Lung (tissue), 12 donors: ENCODE measurements around the gene PCSK6. TPM values are rescaled to one million over a fixed set of nuclear protein-coding genes. Genes with fewer than 3 reads are reported as not detected.
A peak's percentile ranks its signal among the peaks of the same experiment; 100 is the strongest.
"Not testable (repeated sequence)": the region's sequence is repeated elsewhere in the genome, so short reads cannot be mapped to it uniquely, and the experiment has no call there.

ENCODE experiments used
- ATAC-seq: fragments of 200-7000 bp; cut with Tn5 transposase; one replicate; pipeline ENCODE4 v1.9.1; 2020; ENCODE audit warnings: moderate number of reproducible peaks; ENCODE audit not compliant: insufficient read depth, low FRiP score
- DNase-seq, 3 donors: peaks; one replicate each; pipeline ENCODE4 v3.0.0-alpha.2; 2013 to 2017
- H3K27ac ChIP-seq, 2 donors: one replicate each; pipeline ENCODE4 v1.5.1; 2013; ENCODE audit warnings: mild to moderate bottlenecking in 2 of 2, moderate library complexity in 2 of 2, control low read depth in 1 of 2, inconsistent platforms in 1 of 2, low read depth in 1 of 2, low read length in 1 of 2
- H3K27me3 ChIP-seq, 3 donors: one replicate each; pipeline ENCODE4 v1.5.1; 2013; ENCODE audit warnings: low read length in 2 of 3; ENCODE audit not compliant: control insufficient read depth in 3 of 3, insufficient read depth in 3 of 3
- H3K36me3 ChIP-seq, 4 donors: one replicate each; pipeline ENCODE4 v1.5.1; 2013; ENCODE audit warnings: low read length in 4 of 4, mild to moderate bottlenecking in 1 of 4, moderate library complexity in 1 of 4; ENCODE audit not compliant: control insufficient read depth in 4 of 4, insufficient read depth in 4 of 4
- H3K4me1 ChIP-seq, 5 donors: one replicate each; pipeline ENCODE4 v1.5.1; 2013; ENCODE audit warnings: low read length in 5 of 5, mild to moderate bottlenecking in 2 of 5, moderate library complexity in 1 of 5; ENCODE audit not compliant: control insufficient read depth in 5 of 5, insufficient read depth in 5 of 5
- H3K4me3 ChIP-seq: one replicate; pipeline ENCODE4 v1.5.1; 2013; ENCODE audit warnings: mild to moderate bottlenecking, control low read depth, moderate library complexity
- H3K9ac ChIP-seq, 2 donors: one replicate each; pipeline ENCODE4 v1.5.1; 2013; ENCODE audit warnings: low read length in 2 of 2, control low read depth in 1 of 2; ENCODE audit not compliant: insufficient read depth in 1 of 2
- H3K9me3 ChIP-seq, 4 donors: one replicate each; pipeline ENCODE4 v1.5.1; 2013; ENCODE audit warnings: low read length in 3 of 4, mild to moderate bottlenecking in 1 of 4, moderate library complexity in 1 of 4; ENCODE audit not compliant: control insufficient read depth in 4 of 4, insufficient read depth in 3 of 4
- CTCF ChIP-seq: IDR thresholded peaks from 2 replicates; pipeline ENCODE4 v1.5.1; 2012; ENCODE audit warnings: mild to moderate bottlenecking; ENCODE audit errors: control extremely low read depth, extremely low read depth
- WGBS, 2 donors: extraction: QIAGEN DNeasy Blood & Tissue Kit; methylation state at CpG; one replicate each; pipeline ENCODE4 v1.1.7; 2013; 5-methylcytosine and 5-hydroxymethylcytosine counted together
- polyA plus RNA-seq, 2 donors: library from polyadenylated mRNA; stranded (reverse); fragments of 200-250 nt; gene quantifications; one replicate each; pipeline ENCODE4 v1.2.1, GENCODE V29; 2013
- total RNA-seq, 2 donors: library from RNA; depleted of rRNA in 1 of 2; stranded (reverse); fragments of >200 nt in 1 of 2; gene quantifications; one replicate each; pipeline ENCODE4 v1.2.1, GENCODE V29; 2014 to 2021
- donor health status: control.
- donor health status: control.
- donor health status: Bipolar disorder and iron deficiency.
- donor health status: healthy.
- donor health status: DM: yes; HTN: yes; CAD: no.

Gene PCSK6
- total and polyA plus RNA-seq, 4 donors, result 4.6 to 41.0 (median 8.4) TPM

- 66 to 83% methylated on average over 1 of the region's 1 CpG for WGBS, 2 donors
- no peak overlapping the region for H3K27ac ChIP-seq
- no peaks in the 10 kb centered on the region for H3K4me1 ChIP-seq
- H3K36me3 ChIP-seq, result no peaks in the 10 kb centered on the region
- no peak overlapping the region for H3K9ac ChIP-seq
- no peak for TF ChIP-seq CTCF
- peaks cover 0 to 9% (median 0%) of the 10 kb centered on the region in 4 donors for H3K9me3 ChIP-seq
- no peak overlapping the region for H3K4me3 ChIP-seq
- DNase-seq (no peak), ATAC-seq (no peak)
- H3K27me3 ChIP-seq, result no peaks in the 10 kb centered on the region
These were observed 150.9 kb downstream of the PCSK6 start for GRCh38 chr15:101338502-101339057.

- no peak overlapping the region for H3K27ac ChIP-seq
- H3K4me1 ChIP-seq, result no peaks in the 10 kb centered on the region
- DNase-seq, result no peak
- WGBS, 2 donors, result 56 to 70% methylated on average over 7 of the region's 7 CpGs
- no peak overlapping the region for H3K4me3 ChIP-seq
- H3K9me3 ChIP-seq, result peaks cover 0 to 9% (median 0%) of the 10 kb centered on the region in 4 donors
- no peak for TF ChIP-seq CTCF
- H3K36me3 ChIP-seq, result no peaks in the 10 kb centered on the region
- no peak for ATAC-seq
- no peaks in the 10 kb centered on the region for H3K27me3 ChIP-seq
- no peak overlapping the region for H3K9ac ChIP-seq
These were observed 151.5 kb downstream of the PCSK6 start for GRCh38 chr15:101337976-101338375.

- not testable (repeated sequence) for H3K4me3 ChIP-seq, H3K9ac ChIP-seq, DNase-seq, ATAC-seq, H3K36me3 ChIP-seq, H3K27me3 ChIP-seq, H3K4me1 ChIP-seq
- WGBS, 2 donors, result 43 to 56% methylated on average over 10 to 12 of the region's 16 CpGs
- peak overlapping the region in 1 of 2 donors; percentile 20 for H3K27ac ChIP-seq
- peaks cover 0 to 10% (median 0%) of the 10 kb centered on the region in 4 donors for H3K9me3 ChIP-seq
These were observed 155.4 kb downstream of the PCSK6 start for GRCh38 chr15:101333907-101334789.

- H3K9me3 ChIP-seq, result peaks cover 0 to 10% (median 0%) of the 10 kb centered on the region in 4 donors
- H3K36me3 ChIP-seq, result no peaks in the 10 kb centered on the region
- H3K4me3 ChIP-seq, result no peak overlapping the region
- no peak overlapping the region for H3K27ac ChIP-seq
- DNase-seq (no peak), ATAC-seq (no peak)
- no peak for TF ChIP-seq CTCF
- no peaks in the 10 kb centered on the region for H3K27me3 ChIP-seq
- H3K4me1 ChIP-seq, result no peaks in the 10 kb centered on the region
- no peak overlapping the region for H3K9ac ChIP-seq
- 89 to 94% methylated on average over 7 of the region's 7 CpGs for WGBS, 2 donors
These were observed 157.4 kb downstream of the PCSK6 start for GRCh38 chr15:101332061-101332467.
